ENCODE data around the gene TVP23A. TPM values are rescaled to one million over a fixed set of nuclear protein-coding genes. Genes with fewer than 3 reads are reported as not detected.

Gene TVP23A
- total RNA-seq, 1 experiment from 2014 or later, result 3.1 TPM

DNA sequence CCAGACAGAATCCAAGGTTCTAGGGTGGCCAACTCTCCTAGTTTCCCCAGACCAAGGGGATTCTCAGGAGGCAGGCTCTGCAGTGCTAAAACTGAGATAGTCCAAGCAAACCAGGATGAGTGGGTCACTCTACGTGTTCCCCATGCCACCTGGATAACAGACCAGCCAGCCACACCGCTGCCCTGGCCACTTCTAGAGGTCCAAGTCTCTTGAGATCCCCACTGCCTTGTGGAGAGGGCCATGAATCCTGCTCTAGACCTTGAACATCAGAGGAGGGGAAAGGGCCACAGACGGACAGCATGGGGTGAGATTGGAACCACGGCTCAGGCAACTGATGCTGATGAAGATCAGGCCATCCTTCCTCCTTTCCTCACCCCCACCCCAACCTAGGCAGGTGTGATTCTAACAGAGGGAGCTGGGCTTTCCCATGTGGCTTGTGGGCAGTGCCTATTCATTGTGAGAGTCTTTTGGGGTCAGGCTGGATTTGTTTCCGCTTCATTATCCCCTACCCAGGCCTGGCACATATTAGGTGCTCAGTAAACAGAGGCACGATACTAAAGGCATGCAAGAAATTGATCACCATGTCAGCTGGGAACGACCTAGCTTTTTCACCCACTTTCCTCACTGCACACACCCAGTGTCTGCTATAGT, 16.8 kb upstream of the TVP23A start:
- Histone ChIP-seq H3K79me2 (ENCODE audit: insufficient read depth, low read length) (no peaks in the 10 kb centered on the region), H3K4me1 (ENCODE audit: insufficient read depth, low read length) (no peaks in the 10 kb centered on the region), H2BK20ac (ENCODE audit: low read depth, low read length, poor library complexity, severe bottlenecking) (no peak overlapping the region), H3K27me3 (ENCODE audit: insufficient read depth, low read length) (no peaks in the 10 kb centered on the region), H2BK15ac (ENCODE audit: low read depth, low read length) (no peak overlapping the region), H4K91ac (ENCODE audit: insufficient read length, low read depth, low read length) (no peak overlapping the region), H2BK120ac (ENCODE audit: low read depth, low read length, poor library complexity, severe bottlenecking) (no peak overlapping the region), H3K4me2 (ENCODE audit: insufficient read depth, insufficient read length, low read length) (no peak overlapping the region), H3K18ac (ENCODE audit: insufficient read length, low read depth, low read length) (no peak overlapping the region), H3K4ac (ENCODE audit: low read depth, low read length) (no peak overlapping the region), H3K56ac (ENCODE audit: insufficient read length, low read depth, low read length) (no peak overlapping the region), H2BK5ac (ENCODE audit: insufficient read length, low read length) (no peak overlapping the region), H3T11ph (ENCODE audit: low read length) (no peak overlapping the region), H2AFZ (ENCODE audit: low read length) (no peak overlapping the region), H4K20me1 (ENCODE audit: control insufficient read depth, insufficient read depth, insufficient read length) (no peaks in the 10 kb centered on the region), H3K9ac (ENCODE audit: extremely low read depth, insufficient read length, low read length) (no peak overlapping the region), H2AK5ac (ENCODE audit: insufficient read length, low read length) (no peak overlapping the region), H3K14ac (ENCODE audit: insufficient read depth, low read length) (no peak overlapping the region), H3K27ac (ENCODE audit: insufficient read length, low read depth, low read length) (no peak overlapping the region), H2BK12ac (ENCODE audit: insufficient read length, low read depth, low read length) (no peak overlapping the region), H3K23ac (ENCODE audit: insufficient read length, low read depth, low read length) (no peak overlapping the region), H3K79me1 (ENCODE audit: insufficient read depth, low read depth, low read length, poor library complexity, severe bottlenecking) (no peaks in the 10 kb centered on the region), H4K5ac (ENCODE audit: insufficient read length, low read depth, low read length) (no peak overlapping the region), H4K8ac (replicated peaks; ENCODE audit: insufficient read length, low read depth, low read length) (no peak overlapping the region), H3K9me3 (ENCODE audit: control insufficient read depth, low read depth, low read length) (no peaks in the 10 kb centered on the region), H3K23me2 (ENCODE audit: insufficient read length, low read depth, low read length, poor library complexity, severe bottlenecking) (peaks cover 3% of the 10 kb centered on the region)
- DNase-seq, result no peak
- no CpG with 5 or more reads among the region's 7 CpGs for WGBS (ENCODE audit: extremely low coverage, insufficient read length, low lambda C conversion rate)
- peaks cover 10% of the 10 kb centered on the region for H3K27me3 Mint-ChIP-seq (ENCODE audit: low read depth)
- no peak overlapping the region for H3K4me3 Mint-ChIP-seq
- TF ChIP-seq, protein P1, sequence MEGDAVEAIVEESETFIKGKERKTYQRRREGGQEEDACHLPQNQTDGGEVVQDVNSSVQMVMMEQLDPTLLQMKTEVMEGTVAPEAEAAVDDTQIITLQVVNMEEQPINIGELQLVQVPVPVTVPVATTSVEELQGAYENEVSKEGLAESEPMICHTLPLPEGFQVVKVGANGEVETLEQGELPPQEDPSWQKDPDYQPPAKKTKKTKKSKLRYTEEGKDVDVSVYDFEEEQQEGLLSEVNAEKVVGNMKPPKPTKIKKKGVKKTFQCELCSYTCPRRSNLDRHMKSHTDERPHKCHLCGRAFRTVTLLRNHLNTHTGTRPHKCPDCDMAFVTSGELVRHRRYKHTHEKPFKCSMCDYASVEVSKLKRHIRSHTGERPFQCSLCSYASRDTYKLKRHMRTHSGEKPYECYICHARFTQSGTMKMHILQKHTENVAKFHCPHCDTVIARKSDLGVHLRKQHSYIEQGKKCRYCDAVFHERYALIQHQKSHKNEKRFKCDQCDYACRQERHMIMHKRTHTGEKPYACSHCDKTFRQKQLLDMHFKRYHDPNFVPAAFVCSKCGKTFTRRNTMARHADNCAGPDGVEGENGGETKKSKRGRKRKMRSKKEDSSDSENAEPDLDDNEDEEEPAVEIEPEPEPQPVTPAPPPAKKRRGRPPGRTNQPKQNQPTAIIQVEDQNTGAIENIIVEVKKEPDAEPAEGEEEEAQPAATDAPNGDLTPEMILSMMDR (conservative IDR thresholded peaks at IDR 0.05), result no peak
- peaks cover 0 to 3% of the 10 kb centered on the region in 2 experiments; a peak in 1 of 5 replicates for H3K9me3 Mint-ChIP-seq
- H3K27ac Mint-ChIP-seq, result no peak overlapping the region; a peak in 1 of 7 replicates
- no peaks in the 10 kb centered on the region for H3K36me3 Mint-ChIP-seq (ENCODE audit: insufficient read depth in 1 of 3, low read depth in 3 of 3)
- peaks cover 11% of the 10 kb centered on the region in 2 experiments for H3K4me1 Mint-ChIP-seq
